Left lung (tissue), 10 donors: Measurements from ENCODE around the gene LRRTM3. TPM values are rescaled to one million over a fixed set of nuclear protein-coding genes. Genes with fewer than 3 reads are reported as not detected.

Experiments used
- ATAC-seq: fragments of 200-7000 bp; cut with Tn5 transposase; one replicate; pipeline ENCODE4 v1.9.1; 2020; ENCODE audit warnings: moderate library complexity
- DNase-seq, 4 donors: peaks; one replicate each; pipeline ENCODE4 v3.0.0-alpha.2; 2013 to 2020
- H3K27ac ChIP-seq, 2 donors: fragments of 200-600 bp; sonication (generic) in 1 of 2; one replicate each; pipeline versions ENCODE4 v1.5.0 to v1.8.0; 2020 to 2021
- H3K27me3 ChIP-seq, 2 donors: fragments of 200-600 bp; sonication (generic) in 1 of 2; one replicate each; pipeline versions ENCODE4 v1.5.0 to v1.8.0; 2020 to 2021
- H3K36me3 ChIP-seq, 2 donors: fragments of 200-600 bp; sonication (generic) in 1 of 2; one replicate each; pipeline versions ENCODE4 v1.5.0 to v1.8.0; 2020 to 2021
- H3K4me1 ChIP-seq, 2 donors: fragments of 200-600 bp; one replicate each; pipeline ENCODE4 v1.8.0; 2021
- H3K4me3 ChIP-seq, 2 donors: fragments of 200-600 bp; sonication (generic) in 1 of 2; one replicate each; pipeline versions ENCODE4 v1.5.0 to v1.8.0; 2020 to 2021; ENCODE audit warnings: mild to moderate bottlenecking in 1 of 2
- H3K9me3 ChIP-seq, 2 donors: fragments of 200-600 bp; sonication (generic) in 1 of 2; one replicate each; pipeline versions ENCODE4 v1.5.0 to v1.8.0; 2020 to 2021
- CTCF ChIP-seq, 2 donors: fragments of 200-600 bp; sonication (generic) in 1 of 2; IDR thresholded peaks; one replicate each; pipeline versions ENCODE4 v1.5.0 to v1.8.0; 2021; ENCODE audit warnings: antibody characterized with exemption in 2 of 2
- intact Hi-C, 2 donors: fragments of 100-400 bp; cut with DNase I; formaldehyde crosslinking; loops; one replicate each; pipeline versions ENCODE4 v1.11.2 to v1.14.2; 2022
- polyA plus RNA-seq, 6 donors: library from polyadenylated mRNA; unstranded; fragments of 120-200 nt; gene quantifications; one replicate each; pipeline ENCODE4 v1.2.1, GENCODE V29; 2013; ENCODE audit not compliant: insufficient read length in 6 of 6
- total RNA-seq, 2 donors: library from RNA; stranded (reverse); fragmentation: NEBNext Ultra II Directional; extraction: Animal tissue kit (Norgen Biotek cat#: 25700); gene quantifications; one replicate each; pipeline ENCODE4 v1.2.1, GENCODE V29; 2021
- donor health status: DM: no; HTN: yes; CAD: no.
- donor health status: DM: no; HTN: no; CAD: no.

LRRTM3 gene
- total and polyA plus RNA-seq, 8 donors, result 1.7 to 5.1 (median 3.8) TPM; not detected in 2

DNA sequence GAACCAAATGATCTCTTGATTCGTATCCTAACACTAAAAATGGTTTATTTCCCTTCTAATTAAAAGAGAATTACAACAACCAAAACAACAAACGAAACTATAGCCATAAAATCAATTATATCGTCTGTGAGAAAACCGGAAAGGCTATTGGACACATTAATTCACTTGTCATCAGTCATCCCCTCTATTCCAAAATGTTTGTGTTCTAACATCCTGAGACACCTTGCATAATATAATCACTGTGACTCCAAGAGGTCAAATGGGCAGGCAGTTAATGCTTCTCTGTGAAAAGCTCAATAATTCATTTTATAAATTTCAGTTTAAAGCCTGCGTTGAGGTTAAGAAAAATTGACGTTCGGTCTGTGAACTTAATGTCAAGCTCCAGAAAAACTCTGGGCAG lies 463 bp upstream of the LRRTM3 start:
- DNase-seq, result no peak
- no peak for TF ChIP-seq CTCF (IDR thresholded peaks at IDR 0.05)
- H3K36me3 ChIP-seq, result no peaks in the 10 kb centered on the region

DNA sequence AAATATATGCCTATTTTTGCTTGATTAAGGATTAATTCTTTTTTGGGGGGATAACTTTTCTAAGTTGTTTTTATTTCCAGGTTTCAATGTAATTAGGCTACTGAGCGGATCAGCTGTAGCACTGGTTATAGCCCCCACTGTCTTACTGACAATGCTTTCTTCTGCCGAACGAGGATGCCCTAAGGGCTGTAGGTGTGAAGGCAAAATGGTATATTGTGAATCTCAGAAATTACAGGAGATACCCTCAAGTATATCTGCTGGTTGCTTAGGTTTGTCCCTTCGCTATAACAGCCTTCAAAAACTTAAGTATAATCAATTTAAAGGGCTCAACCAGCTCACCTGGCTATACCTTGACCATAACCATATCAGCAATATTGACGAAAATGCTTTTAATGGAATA lies 1.0 kb downstream of the LRRTM3 start:
- Histone ChIP-seq H3K27ac (no peak overlapping the region), H3K9me3 (no peaks in the 10 kb centered on the region), H3K4me1 (no peaks in the 10 kb centered on the region), H3K36me3 (no peaks in the 10 kb centered on the region), H3K4me3 (no peak overlapping the region), H3K27me3 (peaks cover 34 to 69% of the 10 kb centered on the region in 2 donors)
- no peak for TF ChIP-seq CTCF (IDR thresholded peaks at IDR 0.05)
- DNase-seq (no peak), ATAC-seq (no peak)
- intact Hi-C loops, result no loop called here

More for the DNA sequence above, 463 bp upstream of the LRRTM3 start:
- ATAC-seq, result no peak
- Histone ChIP-seq H3K4me3 (no peak overlapping the region), H3K4me1 (no peaks in the 10 kb centered on the region), H3K27ac (no peak overlapping the region), H3K27me3 (peaks cover 30 to 63% of the 10 kb centered on the region in 2 donors), H3K9me3 (no peaks in the 10 kb centered on the region)
- intact Hi-C loops, result no loop called here

GRCh38 chr10:66927251-66927935 lies 1.6 kb downstream of the LRRTM3 start:
- intact Hi-C loops, result no loop called here
- peaks cover 34 to 69% of the 10 kb centered on the region in 2 donors for H3K27me3 ChIP-seq
- no peak for TF ChIP-seq CTCF (IDR thresholded peaks at IDR 0.05)
- no peak overlapping the region for H3K4me3 ChIP-seq
- H3K9me3 ChIP-seq, result no peaks in the 10 kb centered on the region
- no peak overlapping the region for H3K27ac ChIP-seq
- no peaks in the 10 kb centered on the region for H3K4me1 ChIP-seq
- no peak for ATAC-seq
- DNase-seq, result no peak
- H3K36me3 ChIP-seq, result no peaks in the 10 kb centered on the region

GRCh38 chr10:66927971-66928770 lies 2.3 kb downstream of the LRRTM3 start:
- DNase-seq (peak in 3 of 4 donors; percentile 27 to 56 (median 42)), ATAC-seq (no peak)
- Histone ChIP-seq H3K27me3 (peaks cover 34 to 69% of the 10 kb centered on the region in 2 donors), H3K4me1 (no peaks in the 10 kb centered on the region), H3K4me3 (no peak overlapping the region), H3K36me3 (no peaks in the 10 kb centered on the region), H3K9me3 (no peaks in the 10 kb centered on the region), H3K27ac (no peak overlapping the region)
- intact Hi-C loops, result no loop called here
- TF ChIP-seq CTCF (IDR thresholded peaks at IDR 0.05), result no peak

- Histone ChIP-seq H3K27ac (no peak overlapping the region), H3K36me3 (no peaks in the 10 kb centered on the region), H3K9me3 (no peaks in the 10 kb centered on the region), H3K4me3 (no peak overlapping the region), H3K4me1 (no peaks in the 10 kb centered on the region), H3K27me3 (peaks cover 34 to 69% of the 10 kb centered on the region in 2 donors)
- ATAC-seq (no peak), DNase-seq (no peak)
- intact Hi-C loops, result no loop called here
- TF ChIP-seq CTCF (IDR thresholded peaks at IDR 0.05), result no peak
Observed at GRCh38 chr10:66928776-66929175, 2.9 kb downstream of the LRRTM3 start.
